ENCODE measurements around the gene RIMS3. TPM values are rescaled to one million over a fixed set of nuclear protein-coding genes. Genes with fewer than 3 reads are reported as not detected.
A peak's percentile ranks its signal among the peaks of the same experiment; 100 is the strongest.

The RIMS3 gene
- polyA plus RNA-seq, 1 donor from 2014 or later, result 31.6 TPM

DNA sequence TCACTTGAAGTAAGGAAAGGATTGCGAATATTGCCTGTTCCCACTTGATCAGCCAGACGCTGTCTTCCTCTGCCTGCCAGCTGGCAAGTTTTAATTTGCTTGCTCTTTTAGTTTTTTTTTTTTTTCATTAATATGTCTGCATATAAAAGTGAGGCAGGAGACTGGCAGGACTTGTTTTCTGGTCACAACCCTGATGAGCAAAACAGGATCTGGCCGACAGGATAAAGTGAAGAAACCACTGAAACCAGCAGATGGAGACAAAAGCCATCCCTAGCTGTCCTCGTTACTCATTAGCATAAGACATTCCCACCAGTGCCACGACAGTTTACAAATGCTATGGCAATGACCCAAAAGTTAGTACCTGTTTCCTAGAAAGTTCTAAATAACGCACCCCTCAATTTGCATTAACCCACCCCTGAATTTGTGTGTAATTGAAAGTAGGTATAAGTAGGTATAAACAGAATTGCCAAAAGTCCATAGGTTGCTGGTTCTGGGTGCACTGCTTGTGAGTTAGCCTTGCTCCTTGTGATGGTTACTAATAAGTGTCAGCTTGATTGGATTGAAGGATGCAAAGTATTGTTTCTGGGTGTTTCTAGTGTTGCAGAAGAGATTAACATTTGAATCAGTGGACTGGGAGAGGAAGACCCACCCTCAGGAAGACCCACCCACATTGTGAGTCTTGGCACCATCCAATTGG lies 73.2 kb downstream of the RIMS3 start:
- Histone ChIP-seq H3K9me2 (ENCODE audit: insufficient read depth, low read length) (no peaks in the 10 kb centered on the region), H3K36me3 (ENCODE audit: insufficient read depth, low read length) (no peaks in the 10 kb centered on the region), H3K4me3 (ENCODE audit: low read length) (no peak overlapping the region), H3K27ac (ENCODE audit: low read length) (no peak overlapping the region), H3K27me3 (ENCODE audit: insufficient read depth, low read depth, low read length) (no peaks in the 10 kb centered on the region), H4K20me1 (ENCODE audit: insufficient read depth) (no peaks in the 10 kb centered on the region), H3K79me2 (replicated peaks; ENCODE audit: insufficient read depth, low read length) (no peaks in the 10 kb centered on the region), H3F3A (ENCODE audit: insufficient read depth, low read length, poor library complexity, severe bottlenecking) (no peaks in the 10 kb centered on the region), H3K9ac (ENCODE audit: low read length) (no peak overlapping the region), H3K9me3 (ENCODE audit: low read length) (no peaks in the 10 kb centered on the region), H2AFZ (ENCODE audit: low read depth, low read length) (no peak overlapping the region), H3K4me2 (ENCODE audit: low read length) (no peak overlapping the region)
- no peak for TF ChIP-seq EP300 (conservative IDR thresholded peaks at IDR 0.05; ENCODE audit: poor library complexity, severe bottlenecking)
- TF ChIP-seq EZH2 (IDR thresholded peaks at IDR 0.05; ENCODE audit: borderline replicate concordance, insufficient read depth, low read length, poor library complexity, severe bottlenecking), result no peak
- TF ChIP-seq, protein P1, sequence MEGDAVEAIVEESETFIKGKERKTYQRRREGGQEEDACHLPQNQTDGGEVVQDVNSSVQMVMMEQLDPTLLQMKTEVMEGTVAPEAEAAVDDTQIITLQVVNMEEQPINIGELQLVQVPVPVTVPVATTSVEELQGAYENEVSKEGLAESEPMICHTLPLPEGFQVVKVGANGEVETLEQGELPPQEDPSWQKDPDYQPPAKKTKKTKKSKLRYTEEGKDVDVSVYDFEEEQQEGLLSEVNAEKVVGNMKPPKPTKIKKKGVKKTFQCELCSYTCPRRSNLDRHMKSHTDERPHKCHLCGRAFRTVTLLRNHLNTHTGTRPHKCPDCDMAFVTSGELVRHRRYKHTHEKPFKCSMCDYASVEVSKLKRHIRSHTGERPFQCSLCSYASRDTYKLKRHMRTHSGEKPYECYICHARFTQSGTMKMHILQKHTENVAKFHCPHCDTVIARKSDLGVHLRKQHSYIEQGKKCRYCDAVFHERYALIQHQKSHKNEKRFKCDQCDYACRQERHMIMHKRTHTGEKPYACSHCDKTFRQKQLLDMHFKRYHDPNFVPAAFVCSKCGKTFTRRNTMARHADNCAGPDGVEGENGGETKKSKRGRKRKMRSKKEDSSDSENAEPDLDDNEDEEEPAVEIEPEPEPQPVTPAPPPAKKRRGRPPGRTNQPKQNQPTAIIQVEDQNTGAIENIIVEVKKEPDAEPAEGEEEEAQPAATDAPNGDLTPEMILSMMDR (IDR thresholded peaks at IDR 0.05; ENCODE audit: poor library complexity, severe bottlenecking), result peak; percentile 61
- no peak for TF ChIP-seq TAF1 (IDR thresholded peaks at IDR 0.05; ENCODE audit: low read depth)
- TF ChIP-seq MXI1 (conservative IDR thresholded peaks at IDR 0.05; ENCODE audit: poor library complexity, severe bottlenecking), result no peak
- peak; percentile 48 for TF ChIP-seq SMC3 (conservative IDR thresholded peaks at IDR 0.05; ENCODE audit: poor library complexity)
- peak; percentile 57 for TF ChIP-seq RAD21 (conservative IDR thresholded peaks at IDR 0.05)
- TF ChIP-seq, protein P2, sequence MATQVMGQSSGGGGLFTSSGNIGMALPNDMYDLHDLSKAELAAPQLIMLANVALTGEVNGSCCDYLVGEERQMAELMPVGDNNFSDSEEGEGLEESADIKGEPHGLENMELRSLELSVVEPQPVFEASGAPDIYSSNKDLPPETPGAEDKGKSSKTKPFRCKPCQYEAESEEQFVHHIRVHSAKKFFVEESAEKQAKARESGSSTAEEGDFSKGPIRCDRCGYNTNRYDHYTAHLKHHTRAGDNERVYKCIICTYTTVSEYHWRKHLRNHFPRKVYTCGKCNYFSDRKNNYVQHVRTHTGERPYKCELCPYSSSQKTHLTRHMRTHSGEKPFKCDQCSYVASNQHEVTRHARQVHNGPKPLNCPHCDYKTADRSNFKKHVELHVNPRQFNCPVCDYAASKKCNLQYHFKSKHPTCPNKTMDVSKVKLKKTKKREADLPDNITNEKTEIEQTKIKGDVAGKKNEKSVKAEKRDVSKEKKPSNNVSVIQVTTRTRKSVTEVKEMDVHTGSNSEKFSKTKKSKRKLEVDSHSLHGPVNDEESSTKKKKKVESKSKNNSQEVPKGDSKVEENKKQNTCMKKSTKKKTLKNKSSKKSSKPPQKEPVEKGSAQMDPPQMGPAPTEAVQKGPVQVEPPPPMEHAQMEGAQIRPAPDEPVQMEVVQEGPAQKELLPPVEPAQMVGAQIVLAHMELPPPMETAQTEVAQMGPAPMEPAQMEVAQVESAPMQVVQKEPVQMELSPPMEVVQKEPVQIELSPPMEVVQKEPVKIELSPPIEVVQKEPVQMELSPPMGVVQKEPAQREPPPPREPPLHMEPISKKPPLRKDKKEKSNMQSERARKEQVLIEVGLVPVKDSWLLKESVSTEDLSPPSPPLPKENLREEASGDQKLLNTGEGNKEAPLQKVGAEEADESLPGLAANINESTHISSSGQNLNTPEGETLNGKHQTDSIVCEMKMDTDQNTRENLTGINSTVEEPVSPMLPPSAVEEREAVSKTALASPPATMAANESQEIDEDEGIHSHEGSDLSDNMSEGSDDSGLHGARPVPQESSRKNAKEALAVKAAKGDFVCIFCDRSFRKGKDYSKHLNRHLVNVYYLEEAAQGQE (IDR thresholded peaks at IDR 0.05; ENCODE audit: borderline replicate concordance), result no peak
- TF ChIP-seq POLR2AphosphoS5 (IDR thresholded peaks at IDR 0.05), result no peak

DNA sequence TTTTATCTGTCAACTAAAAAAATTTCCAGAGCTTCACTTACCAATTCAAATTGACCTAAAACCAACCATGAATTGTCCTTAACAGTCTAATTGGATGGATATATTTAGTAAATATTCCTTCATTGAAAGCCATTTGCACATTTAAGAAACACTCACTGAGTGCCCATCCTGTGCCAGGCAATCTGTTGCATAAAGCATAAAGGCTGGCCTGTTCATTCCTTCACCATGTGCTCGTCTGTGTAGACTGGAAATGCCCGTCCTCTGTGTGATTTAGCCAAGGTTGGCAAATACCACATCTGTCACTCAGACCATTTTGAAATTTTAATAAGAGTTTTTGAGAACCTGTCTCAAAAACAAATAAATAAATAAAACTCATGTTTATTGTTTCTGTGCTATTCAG lies 76.9 kb downstream of the RIMS3 start:
- Histone ChIP-seq H4K20me1 (ENCODE audit: insufficient read depth) (no peaks in the 10 kb centered on the region), H3F3A (ENCODE audit: insufficient read depth, low read length, poor library complexity, severe bottlenecking) (no peaks in the 10 kb centered on the region), H3K79me2 (replicated peaks; ENCODE audit: insufficient read depth, low read length) (no peaks in the 10 kb centered on the region), H2AFZ (ENCODE audit: low read depth, low read length) (no peak overlapping the region), H3K27ac (ENCODE audit: low read length) (no peak overlapping the region), H3K4me3 (ENCODE audit: low read length) (no peak overlapping the region), H3K27me3 (ENCODE audit: insufficient read depth, low read depth, low read length) (no peaks in the 10 kb centered on the region), H3K9ac (ENCODE audit: low read length) (no peak overlapping the region), H3K9me2 (ENCODE audit: insufficient read depth, low read length) (no peaks in the 10 kb centered on the region), H3K4me2 (ENCODE audit: low read length) (no peak overlapping the region), H3K9me3 (ENCODE audit: low read length) (no peaks in the 10 kb centered on the region), H3K36me3 (ENCODE audit: insufficient read depth, low read length) (no peaks in the 10 kb centered on the region)
- TF ChIP-seq EZH2 (IDR thresholded peaks at IDR 0.05; ENCODE audit: borderline replicate concordance, insufficient read depth, low read length, poor library complexity, severe bottlenecking), result no peak
- TF ChIP-seq SMC3 (conservative IDR thresholded peaks at IDR 0.05; ENCODE audit: poor library complexity), result no peak
- TF ChIP-seq MXI1 (conservative IDR thresholded peaks at IDR 0.05; ENCODE audit: poor library complexity, severe bottlenecking), result no peak
- TF ChIP-seq, protein P1 (IDR thresholded peaks at IDR 0.05; ENCODE audit: poor library complexity, severe bottlenecking), result no peak
- no peak for TF ChIP-seq RAD21 (conservative IDR thresholded peaks at IDR 0.05)
- no peak for TF ChIP-seq TAF1 (IDR thresholded peaks at IDR 0.05; ENCODE audit: low read depth)
- TF ChIP-seq, protein P2 (IDR thresholded peaks at IDR 0.05; ENCODE audit: borderline replicate concordance), result no peak
- TF ChIP-seq EP300 (conservative IDR thresholded peaks at IDR 0.05; ENCODE audit: poor library complexity, severe bottlenecking), result no peak
- TF ChIP-seq POLR2AphosphoS5 (IDR thresholded peaks at IDR 0.05), result no peak

Measured in neural cell (in vitro differentiated cells).